Gastrocnemius medialis (tissue), 4 donors: ENCODE data around the gene NDUFB5. TPM values are rescaled to one million over a fixed set of nuclear protein-coding genes. Genes with fewer than 3 reads are reported as not detected.

ENCODE experiments used
- ATAC-seq, 2 donors: fragments of 150-250 bp; one replicate each; pipeline ENCODE4 v1.9.1; 2016
- DNase-seq, 2 donors: peaks; one replicate each; pipeline ENCODE4 v3.0.0-alpha.2; 2019
- H3K27ac ChIP-seq, 4 donors: fragments of 200-600 bp; sonication (generic); 1 replicate in 1 of 4; 2 replicates in 3 of 4; pipeline ENCODE4 v1.5.1; 2016 to 2018; ENCODE audit warnings: mild to moderate bottlenecking in 2 of 4, moderate library complexity in 1 of 4
- H3K27me3 ChIP-seq, 3 donors: fragments of 200-600 bp; sonication (generic) in 2 of 3; 1 replicate in 1 of 3; 2 replicates in 2 of 3; pipeline versions ENCODE4 v1.5.1 to v1.6.0; 2016 to 2019; ENCODE audit warnings: mild to moderate bottlenecking in 1 of 3, moderate library complexity in 1 of 3
- H3K36me3 ChIP-seq, 2 donors: fragments of 200-600 bp; sonication (generic) in 1 of 2; one replicate each; pipeline ENCODE4 v1.5.1; 2017 to 2018
- H3K4me1 ChIP-seq, 2 donors: fragments of 200-600 bp; sonication (generic) in 1 of 2; one replicate each; pipeline ENCODE4 v1.5.1; 2016 to 2017; ENCODE audit warnings: mild to moderate bottlenecking in 2 of 2
- H3K4me3 ChIP-seq, 4 donors: fragments of 200-600 bp; sonication (generic) in 3 of 4; 1 replicate in 1 of 4; 2 replicates in 3 of 4; pipeline ENCODE4 v1.5.1; 2016 to 2019; ENCODE audit warnings: mild to moderate bottlenecking in 2 of 4
- H3K9me3 ChIP-seq, 3 donors: fragments of 200-600 bp; sonication (generic) in 2 of 3; 1 replicate in 1 of 3; 2 replicates in 2 of 3; pipeline ENCODE4 v1.5.1; 2016 to 2019
- CTCF ChIP-seq, 5 experiments: fragments of 450-650 bp in 3 of 5; fragments of 200-600 bp in 2 of 5; sonication (generic) in 2 of 5; IDR thresholded peaks in 4 of 5; conservative IDR thresholded peaks in 1 of 5; 1 replicate in 4 of 5; 2 replicates in 1 of 5; pipeline ENCODE4 v1.5.1; 2016 to 2019; ENCODE audit warnings: antibody characterized with exemption in 5 of 5, mild to moderate bottlenecking in 3 of 5, moderate library complexity in 3 of 5
- POLR2A ChIP-seq, 2 donors: fragments of 450-650 bp; IDR thresholded peaks; one replicate each; pipeline ENCODE4 v1.6.1; 2017; ENCODE audit warnings: antibody characterized with exemption in 2 of 2, mild to moderate bottlenecking in 2 of 2, moderate library complexity in 2 of 2
- in situ Hi-C, 4 donors: fragments of 200-750 bp; cut with MboI; loops; one replicate each; pipeline versions ENCODE4 v1.15.0 to v1.8.0; 2017; ENCODE audit warnings: low sequenced_read_pairs in 4 of 4
- intact Hi-C: fragments of 100-400 bp; cut with DNase I; formaldehyde crosslinking; loops from one replicate; pipeline ENCODE4 v1.15.1; 2023; ENCODE audit warnings: low total_unique reads
- total RNA-seq, 4 donors: library from RNA; depleted of rRNA; stranded (reverse); fragments of >200 nt; gene quantifications; one replicate each; pipeline versions ENCODE4 v1.1.0 to v1.2.3, GENCODE V29; 2016

Gene NDUFB5
- total RNA-seq, 4 donors from 2014 or later, result 127 to 348 (median 179) TPM

GRCh38 chr3:179660872-179661271 lies 56.3 kb downstream of the NDUFB5 start:
- H3K27ac ChIP-seq, result peak overlapping the region; percentile 86 to 98 (median 94)
- no peaks in the 10 kb centered on the region for H3K9me3 ChIP-seq
- H3K4me1 ChIP-seq, result peaks cover 90 to 93% of the 10 kb centered on the region in 2 donors
- H3K36me3 ChIP-seq, result no peaks in the 10 kb centered on the region
- in situ Hi-C loops (no loop called here), intact Hi-C loops (no loop called here)
- TF ChIP-seq POLR2A (IDR thresholded peaks at IDR 0.05) (no peak), CTCF (IDR thresholded peaks at IDR 0.05 in 4 of 5, conservative IDR thresholded peaks at IDR 0.05 in 1 of 5) (no peak)
- DNase-seq, result no peak
- no peaks in the 10 kb centered on the region for H3K27me3 ChIP-seq
- no peak for ATAC-seq
- no peak overlapping the region for H3K4me3 ChIP-seq

DNA sequence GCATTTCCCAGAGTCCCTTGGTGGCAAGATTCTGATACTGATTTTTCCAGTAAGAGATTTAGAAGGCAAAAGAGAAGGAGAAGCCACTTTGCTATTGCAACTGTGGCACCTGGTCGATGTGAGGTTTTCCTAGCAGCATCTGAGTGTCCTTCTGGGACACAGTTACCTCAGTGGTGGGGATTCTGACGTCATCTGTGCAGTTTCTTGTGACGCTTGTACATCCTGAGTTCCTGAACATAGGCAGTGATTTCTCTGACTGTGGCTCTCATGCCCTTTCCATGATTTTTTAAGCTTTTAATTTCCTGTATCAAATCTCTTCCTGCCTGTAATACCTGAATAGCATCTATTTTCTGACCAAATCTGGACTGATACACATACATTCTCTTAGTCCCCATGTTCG lies 57.2 kb downstream of the NDUFB5 start:
- Histone ChIP-seq H3K4me3 (no peak overlapping the region), H3K4me1 (peaks cover 90 to 93% of the 10 kb centered on the region in 2 donors), H3K36me3 (no peaks in the 10 kb centered on the region), H3K27me3 (no peaks in the 10 kb centered on the region), H3K27ac (peak overlapping the region; percentile 86 to 98 (median 94)), H3K9me3 (no peaks in the 10 kb centered on the region)
- intact Hi-C loops (no loop called here), in situ Hi-C loops (no loop called here)
- no peak for TF ChIP-seq CTCF (IDR thresholded peaks at IDR 0.05 in 4 of 5, conservative IDR thresholded peaks at IDR 0.05 in 1 of 5)
- TF ChIP-seq POLR2A (IDR thresholded peaks at IDR 0.05), result no peak
- ATAC-seq (no peak), DNase-seq (no peak)

DNA sequence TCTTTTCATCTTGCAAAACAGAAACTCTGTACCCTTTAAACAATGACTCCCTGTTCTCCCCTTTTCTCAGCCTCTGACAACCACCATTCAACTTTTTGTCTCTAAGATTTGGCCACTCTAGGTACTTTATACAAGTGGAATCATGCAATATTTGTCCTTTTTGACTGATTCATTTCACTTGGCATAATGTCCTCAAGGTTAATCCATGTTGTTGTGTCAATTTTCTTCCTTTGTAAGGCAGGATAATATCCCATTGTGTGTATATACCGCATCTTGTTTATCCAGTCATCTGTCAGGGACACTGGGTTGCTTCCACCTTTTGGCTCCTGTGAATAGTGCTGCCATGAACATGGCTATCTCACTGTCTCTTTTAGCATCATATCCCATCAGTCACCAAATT lies 58.5 kb downstream of the NDUFB5 start:
- H3K27me3 ChIP-seq, result no peaks in the 10 kb centered on the region
- H3K27ac ChIP-seq, result peak overlapping the region; percentile 86 to 98 (median 94)
- no peaks in the 10 kb centered on the region for H3K9me3 ChIP-seq
- in situ Hi-C loops (no loop called here), intact Hi-C loops (no loop called here)
- DNase-seq, result no peak
- H3K4me3 ChIP-seq, result no peak overlapping the region
- TF ChIP-seq POLR2A (IDR thresholded peaks at IDR 0.05) (no peak), CTCF (IDR thresholded peaks at IDR 0.05 in 4 of 5, conservative IDR thresholded peaks at IDR 0.05 in 1 of 5) (no peak)
- H3K4me1 ChIP-seq, result peaks cover 99 to 100% of the 10 kb centered on the region in 2 donors
- no peaks in the 10 kb centered on the region for H3K36me3 ChIP-seq
- no peak for ATAC-seq

DNA sequence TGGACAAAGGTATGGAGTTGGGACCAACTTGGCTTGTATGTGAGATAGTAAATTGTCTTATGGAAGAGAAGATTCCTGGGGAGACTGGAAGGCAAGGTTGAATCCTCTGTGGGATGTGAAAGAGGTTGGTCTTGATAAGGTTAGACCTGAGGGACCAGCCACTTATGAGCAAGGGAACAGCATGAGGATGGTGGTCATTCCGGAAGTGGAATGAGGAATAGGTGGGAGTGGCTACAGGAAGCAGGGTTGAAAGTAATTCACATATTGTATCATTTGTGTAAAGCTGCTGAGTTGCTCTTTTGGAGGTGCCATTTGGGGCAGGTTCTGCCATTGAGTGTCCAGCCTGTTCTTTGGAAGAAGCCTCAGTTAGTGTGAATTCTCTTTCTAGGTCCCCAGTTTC lies 61.4 kb downstream of the NDUFB5 start:
- Histone ChIP-seq H3K27me3 (no peaks in the 10 kb centered on the region), H3K4me1 (peaks cover 94 to 97% of the 10 kb centered on the region in 2 donors), H3K9me3 (no peaks in the 10 kb centered on the region), H3K27ac (peak overlapping the region; percentile 86 to 98 (median 94)), H3K36me3 (no peaks in the 10 kb centered on the region), H3K4me3 (peak overlapping the region; percentile 18 to 32 (median 24))
- peak; percentile 9 to 21 for ATAC-seq
- in situ Hi-C loops, result no loop called here
- intact Hi-C loops, result loop anchor here (5.0 kb wide), 1 partner anchor 66 kb away; no protein-coding TSS in a partner anchor
- no peak for DNase-seq
- no peak for TF ChIP-seq POLR2A (IDR thresholded peaks at IDR 0.05)
- no peak for TF ChIP-seq CTCF (IDR thresholded peaks at IDR 0.05 in 4 of 5, conservative IDR thresholded peaks at IDR 0.05 in 1 of 5)
